T-helper 22 cell (primary cell): ENCODE results near the gene ZNF655.

Experiments used
- DNase-seq: peaks from one replicate; pipeline ENCODE4 v3.0.0-alpha.2; 2020; ENCODE audit warnings: low read depth

Gene ZNF655

DNA sequence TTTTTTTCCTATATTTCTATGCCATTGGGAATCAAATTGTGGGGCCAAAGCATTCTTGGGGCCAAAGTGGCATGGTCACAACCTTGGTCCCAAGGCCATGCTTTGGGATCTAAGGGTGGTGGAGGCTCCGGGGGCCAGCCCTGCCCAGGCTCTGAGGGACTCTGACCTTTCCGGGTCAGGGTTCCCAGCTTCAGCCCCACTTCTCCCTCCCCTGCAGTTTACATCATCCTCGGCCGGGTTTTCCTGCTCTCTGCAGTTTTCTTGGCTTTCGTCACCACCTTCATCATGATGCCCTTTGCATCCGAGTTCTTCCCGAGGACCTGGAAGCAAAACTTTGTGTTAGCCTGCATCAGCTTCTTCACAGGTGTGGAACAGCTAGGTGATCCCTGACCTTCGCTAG, 48.1 kb downstream of the ZNF655 start:
- no peak for DNase-seq

DNA sequence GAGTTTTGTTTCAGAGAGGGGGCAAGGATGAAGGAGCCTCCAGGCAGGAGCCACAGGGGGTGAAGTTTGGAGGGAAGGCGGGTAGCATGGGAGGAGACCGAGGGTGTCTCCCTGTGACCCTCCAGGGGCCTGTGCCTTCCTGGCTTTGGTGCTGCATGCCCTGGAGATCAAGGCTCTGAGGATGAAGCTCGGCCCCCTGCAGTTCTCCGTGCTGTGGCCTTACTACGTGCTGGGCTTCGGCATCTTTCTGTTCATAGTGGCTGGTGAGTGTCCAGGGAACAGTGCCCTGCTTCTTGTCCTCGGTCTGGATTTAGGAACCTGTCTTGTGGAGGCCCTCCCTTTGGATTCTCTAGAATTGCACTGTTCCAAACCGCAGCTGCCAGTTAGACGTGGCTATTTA, 49.1 kb downstream of the ZNF655 start:
- no peak for DNase-seq

DNA sequence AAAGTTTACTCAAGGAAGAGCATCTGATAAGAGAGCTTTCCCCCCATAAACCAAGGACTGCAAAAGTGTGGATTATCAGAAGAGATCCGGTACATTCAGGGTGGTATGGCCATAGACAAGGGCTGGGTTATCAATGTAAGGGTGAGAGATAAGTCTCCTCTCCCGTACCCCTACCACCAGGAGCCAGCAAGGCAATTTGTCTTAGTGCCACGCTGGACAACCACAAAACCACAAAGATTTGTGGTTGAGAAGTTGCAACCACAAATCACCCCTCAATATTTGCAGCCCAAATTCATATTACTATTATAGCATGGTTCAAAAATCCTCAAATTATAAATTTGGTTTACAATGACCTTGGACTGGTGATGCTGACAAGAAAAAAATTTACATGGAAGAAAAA, 56.1 kb downstream of the ZNF655 start:
- DNase-seq, result no peak

DNA sequence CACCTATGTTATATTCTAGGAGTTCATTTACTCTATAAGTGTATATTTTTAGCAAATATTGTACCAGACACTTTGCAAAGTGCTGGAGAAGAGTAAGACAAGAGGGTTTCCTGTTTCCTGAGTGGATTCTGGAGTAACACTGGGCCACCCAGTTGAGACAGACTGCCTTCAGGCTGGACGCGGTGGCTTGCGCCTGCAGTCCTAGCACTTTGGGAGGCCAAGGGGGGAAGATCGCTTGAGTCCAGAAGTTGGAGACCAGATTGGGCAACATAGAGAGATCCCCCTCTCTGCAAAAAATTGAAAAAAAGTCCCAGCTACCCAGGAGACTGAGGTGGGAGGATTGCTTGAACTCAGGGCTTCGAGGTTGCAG, 57.5 kb downstream of the ZNF655 start:
- no peak for DNase-seq

DNA sequence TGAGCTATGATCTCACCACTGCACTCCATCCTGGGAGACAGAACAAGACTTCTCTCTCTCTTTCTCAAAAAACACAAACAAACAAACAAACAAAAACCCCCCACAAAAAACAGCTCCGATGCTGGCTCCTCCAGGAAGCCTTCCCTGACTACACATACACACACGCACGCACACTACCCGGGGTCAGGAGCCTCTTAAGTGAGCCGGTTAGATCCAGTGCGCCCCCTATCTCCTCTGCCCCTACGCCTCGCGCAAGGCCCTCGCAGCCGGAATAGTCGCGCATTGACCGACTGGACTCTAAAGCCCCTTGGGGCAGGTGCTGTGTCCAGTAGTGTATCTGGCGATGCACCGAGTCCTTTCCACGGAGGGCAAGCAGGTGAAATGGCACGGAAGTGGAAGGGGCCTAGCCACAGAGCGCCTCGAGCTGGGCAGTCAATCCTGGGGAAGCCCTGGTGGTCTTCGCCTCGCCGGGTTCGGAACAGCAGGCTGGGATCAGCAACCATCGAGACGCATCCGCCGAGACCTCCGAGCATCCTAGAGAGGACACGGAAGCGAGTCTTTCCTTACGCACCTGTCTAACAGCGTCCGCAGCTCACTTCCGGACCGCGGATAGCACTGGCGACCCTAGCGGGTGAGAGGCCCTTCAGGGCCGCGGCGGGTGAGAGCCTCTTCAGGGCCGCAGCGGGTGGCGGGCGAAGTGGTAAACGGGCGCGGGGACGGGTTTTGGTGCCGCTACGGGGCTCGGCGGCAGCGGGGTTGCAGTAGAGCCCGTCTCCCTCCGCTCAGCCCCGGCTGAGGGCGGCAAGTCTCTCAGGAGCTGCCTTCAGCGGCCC, 58.1 kb downstream of the ZNF655 start, which contains the start of gene ZSCAN25:
Gene ZSCAN25 (plus strand): TSS at position 588 of the 833 bp plus-strand sequence. CDS start 2,661 bp downstream, outside the sequence.
- peak; percentile 75 for DNase-seq

DNA sequence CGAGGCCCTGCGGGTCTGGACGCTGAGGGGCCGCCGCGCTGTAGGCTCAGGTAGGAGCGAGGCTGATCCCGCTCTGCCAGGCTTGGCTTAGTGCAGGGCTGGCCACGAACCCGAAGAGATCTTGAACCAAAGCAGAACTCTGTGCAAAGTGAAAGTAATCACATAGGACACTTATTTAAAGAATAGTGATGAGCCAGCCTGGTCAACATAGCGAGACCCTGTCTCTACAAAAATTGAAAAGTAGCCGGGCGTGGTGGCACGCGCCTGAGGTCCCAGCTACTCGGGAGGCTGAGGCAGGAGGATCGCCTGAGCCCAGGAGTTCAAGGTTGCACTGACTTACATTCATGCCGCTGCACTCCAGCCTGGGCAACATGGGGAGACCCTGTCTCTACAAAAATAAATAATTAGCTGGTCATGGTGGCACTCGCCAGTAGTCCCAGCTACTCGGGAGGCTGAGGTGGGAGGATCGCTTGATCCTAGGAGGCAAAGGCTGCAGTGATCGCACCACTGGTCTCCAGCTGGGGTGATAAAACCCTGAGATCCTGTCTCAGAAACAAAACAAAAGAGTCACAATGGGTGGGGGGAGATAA, 58.8 kb downstream of the ZNF655 start:
- no peak for DNase-seq

DNA sequence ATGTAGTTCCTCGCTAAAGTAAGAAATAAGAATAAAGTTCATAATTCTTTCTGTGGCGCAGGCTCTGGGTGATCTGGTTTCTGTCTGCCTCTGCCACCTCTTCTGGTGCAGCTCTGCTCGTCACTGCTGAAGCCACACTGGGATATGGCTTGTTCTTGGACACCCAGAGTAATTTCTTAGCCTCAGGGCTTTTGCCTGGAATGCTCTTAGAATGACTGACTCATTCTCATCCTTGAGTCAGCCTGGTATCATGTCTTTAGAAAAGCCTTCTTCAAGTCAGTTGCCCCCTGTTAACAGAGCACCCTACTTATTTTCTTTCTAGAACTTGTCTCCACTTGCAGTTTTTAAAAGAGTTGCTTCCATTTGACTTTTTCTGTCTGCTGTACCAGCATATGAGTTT, 60.3 kb downstream of the ZNF655 start:
- DNase-seq, result no peak

DNA sequence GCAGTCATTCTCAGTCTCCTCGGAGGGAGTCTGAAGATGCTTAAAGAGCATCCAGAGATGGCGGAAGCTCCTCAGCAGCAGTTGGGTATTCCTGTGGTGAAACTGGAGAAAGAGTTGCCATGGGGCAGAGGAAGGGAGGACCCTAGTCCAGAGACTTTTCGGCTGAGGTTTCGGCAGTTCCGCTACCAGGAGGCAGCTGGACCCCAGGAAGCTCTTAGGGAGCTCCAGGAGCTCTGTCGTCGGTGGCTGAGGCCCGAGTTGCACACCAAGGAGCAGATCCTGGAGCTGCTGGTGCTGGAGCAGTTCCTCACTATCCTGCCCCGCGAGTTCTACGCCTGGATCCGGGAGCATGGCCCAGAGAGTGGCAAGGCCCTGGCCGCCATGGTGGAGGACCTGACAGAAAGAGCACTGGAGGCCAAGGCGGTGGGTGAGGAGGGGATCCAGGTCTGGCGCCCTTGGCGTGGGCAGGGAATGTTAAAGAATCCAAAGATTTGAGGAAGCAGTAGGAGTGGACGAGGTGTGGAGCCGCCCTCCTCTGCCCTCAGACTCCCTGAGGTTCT, 61.2 kb downstream of the ZNF655 start:
- no peak for DNase-seq

DNA sequence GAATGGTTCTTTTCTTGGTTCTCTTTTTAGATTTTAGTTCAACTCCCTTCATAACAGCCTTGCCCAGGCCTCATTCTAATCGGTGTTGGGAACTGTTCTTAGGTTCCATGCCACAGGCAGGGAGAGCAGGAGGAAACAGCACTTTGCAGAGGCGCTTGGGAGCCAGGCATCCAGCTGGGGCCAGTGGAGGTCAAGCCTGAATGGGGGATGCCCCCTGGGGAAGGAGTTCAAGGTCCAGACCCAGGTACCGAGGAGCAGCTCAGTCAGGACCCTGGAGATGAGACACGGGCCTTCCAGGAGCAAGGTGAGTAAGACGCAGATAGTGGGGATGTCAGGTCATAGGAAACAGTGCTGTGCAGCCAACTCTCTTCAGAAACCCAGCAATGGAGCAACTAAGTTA, 62.8 kb downstream of the ZNF655 start:
- no peak for DNase-seq

DNA sequence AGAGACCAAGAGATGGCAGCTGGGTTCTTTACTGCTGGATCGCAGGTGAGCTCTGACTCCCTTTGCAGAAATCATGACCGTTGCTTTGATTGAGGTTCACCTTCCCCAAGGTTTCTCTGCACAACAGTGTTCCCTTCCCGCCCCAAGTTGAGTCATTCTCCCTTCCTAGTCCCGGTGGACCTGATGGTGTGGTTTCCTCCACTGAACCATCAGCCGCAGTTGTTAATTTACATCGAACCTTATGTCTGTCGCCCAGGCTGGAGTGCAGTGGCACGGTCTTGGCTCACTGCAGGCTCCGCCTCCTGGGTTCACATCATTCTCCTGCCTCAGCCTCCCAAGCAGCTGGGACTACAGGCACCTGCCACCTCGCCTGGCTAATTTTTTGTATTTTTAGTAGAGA, 64.2 kb downstream of the ZNF655 start:
- DNase-seq, result no peak

DNA sequence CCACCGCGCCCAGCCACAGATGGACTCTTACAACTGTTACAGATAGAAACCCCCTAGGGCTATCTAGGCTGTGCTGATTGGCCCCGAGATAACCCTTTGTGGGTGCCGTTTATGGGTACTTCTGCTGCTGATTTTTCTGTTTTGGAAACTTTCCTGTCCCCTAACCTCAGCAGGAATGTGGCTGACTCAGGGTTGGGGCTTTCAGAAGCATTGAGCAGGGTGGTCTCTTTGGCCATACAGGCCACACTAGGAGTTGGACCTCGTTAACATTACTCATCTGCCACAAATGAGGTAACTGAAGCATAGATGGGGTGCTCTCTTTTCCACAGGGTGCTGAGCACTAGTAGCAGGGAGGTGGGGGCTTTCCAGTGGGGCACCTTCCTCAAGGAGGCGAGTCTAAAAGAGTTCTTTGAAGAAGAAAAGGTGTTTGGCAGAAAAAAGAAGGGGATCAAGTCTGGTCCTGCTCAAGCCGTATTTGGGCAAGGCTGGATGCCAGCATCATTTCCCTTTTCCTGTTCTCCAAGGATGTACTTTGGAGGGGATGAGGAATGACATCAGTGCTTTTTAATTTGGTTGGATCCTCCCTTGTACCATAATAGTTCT, 64.8 kb downstream of the ZNF655 start:
- no peak for DNase-seq

DNA sequence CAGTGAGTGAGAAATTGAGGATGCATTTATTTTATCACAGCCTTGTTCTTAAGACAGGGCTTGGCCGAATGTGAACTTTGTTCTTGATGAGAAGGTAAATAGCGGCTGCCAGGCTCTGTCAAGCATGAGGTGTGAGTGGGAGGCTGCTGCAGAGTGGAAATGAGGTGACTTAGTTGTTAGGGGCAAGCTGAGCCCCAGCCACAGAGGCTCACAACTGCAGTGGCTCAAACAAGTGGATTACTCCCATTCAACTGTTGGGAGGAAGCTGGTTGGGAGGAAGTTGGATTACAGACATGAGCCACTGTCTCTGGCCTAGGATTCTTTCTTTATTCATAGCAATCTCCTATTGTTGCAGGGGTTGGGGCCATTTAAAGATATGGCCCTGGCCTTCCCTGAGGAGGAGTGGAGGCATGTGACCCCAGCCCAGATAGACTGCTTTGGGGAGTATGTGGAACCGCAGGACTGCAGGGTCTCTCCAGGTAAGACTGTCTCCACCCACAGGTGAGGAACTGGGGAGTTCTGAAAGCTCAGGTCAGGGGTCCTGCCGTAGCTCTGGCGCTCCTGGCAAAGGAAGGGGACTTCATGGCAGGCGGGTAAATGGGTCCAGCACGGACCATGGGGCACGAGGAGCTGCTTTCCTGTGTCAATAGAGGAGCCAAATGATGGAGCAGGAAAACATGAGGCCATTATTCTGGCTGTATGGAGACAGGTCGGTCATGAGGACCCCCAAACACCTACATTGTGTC, 65.4 kb downstream of the ZNF655 start:
- no peak for DNase-seq

DNA sequence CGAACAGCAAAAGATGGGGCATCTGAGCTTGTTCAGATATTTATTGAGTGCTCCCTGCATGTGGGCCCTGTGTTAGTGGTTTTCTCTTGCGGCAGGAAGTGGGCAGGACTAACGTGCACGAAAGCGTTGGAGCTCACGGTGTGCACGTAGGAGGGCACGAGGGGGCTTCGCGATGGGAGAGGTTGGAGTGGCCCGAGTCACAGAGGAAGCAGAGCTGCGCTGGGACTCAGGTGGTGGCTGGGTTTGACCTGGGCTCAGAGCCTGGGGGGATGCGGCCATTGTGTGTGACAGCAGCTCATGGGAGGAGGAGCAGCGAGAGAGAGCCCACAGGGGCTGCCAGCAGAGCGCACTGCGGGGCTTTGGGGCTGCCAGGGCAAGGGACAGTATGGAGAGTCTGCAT, 66.0 kb downstream of the ZNF655 start:
- peak; percentile 69 for DNase-seq

DNA sequence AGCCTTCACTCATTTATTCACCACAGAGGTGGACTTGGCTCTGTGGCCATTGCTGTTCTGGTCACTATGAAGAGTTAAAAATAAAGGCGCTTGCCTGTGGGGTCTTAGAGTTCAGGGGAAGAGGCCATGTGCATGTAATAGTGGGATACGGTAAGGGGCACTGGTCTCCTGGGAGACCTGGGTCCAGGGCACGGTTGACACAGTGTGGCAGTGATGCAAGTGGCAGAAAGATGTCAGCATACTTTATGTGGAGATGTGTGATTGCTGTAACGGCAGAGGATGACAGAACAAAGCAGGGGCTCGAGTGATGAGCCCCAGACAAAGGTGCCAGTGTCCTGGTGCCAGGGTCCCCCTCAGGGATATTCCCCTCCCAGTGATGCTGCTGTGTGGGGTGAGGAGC, 66.9 kb downstream of the ZNF655 start:
- no peak for DNase-seq

DNA sequence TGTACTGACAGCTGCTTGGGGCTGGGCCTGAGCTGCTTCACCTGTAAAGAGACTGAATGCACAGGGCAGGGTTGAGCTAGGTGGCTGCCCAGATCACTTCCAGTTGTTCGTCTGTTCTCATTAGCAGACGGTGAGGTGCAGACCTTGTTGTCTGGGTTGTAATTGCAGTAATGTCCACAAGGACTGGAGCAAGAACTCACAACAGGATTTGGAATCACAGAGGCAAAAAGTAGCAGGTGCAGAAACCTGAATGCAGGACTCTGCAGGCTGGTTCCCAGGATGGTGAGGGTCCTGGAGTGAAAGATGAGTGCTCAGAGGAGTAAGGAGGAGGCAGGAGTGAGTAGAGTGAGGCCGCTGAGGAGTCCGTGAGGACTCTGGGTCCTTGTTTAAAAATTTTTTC, 67.5 kb downstream of the ZNF655 start:
- no peak for DNase-seq
